Keratinocyte (primary cell): Measurements from ENCODE around the gene SEC16A.

ENCODE experiments used
- EZH2 ChIP-seq: IDR thresholded peaks from one replicate; pipeline ENCODE4 v1.6.1; 2012; ENCODE audit warnings: inconsistent platforms, mild to moderate bottlenecking, low read length, moderate library complexity
- TF ChIP-seq, protein P1 (sequence below), 3 experiments: IDR thresholded peaks in 1 of 3; conservative IDR thresholded peaks in 1 of 3; optimal IDR thresholded peaks in 1 of 3; 2 replicates in 2 of 3; 3 replicates in 1 of 3; pipeline versions ENCODE3 to v1.5.1; 2011; ENCODE audit warnings: low read length in 3 of 3, mild to moderate bottlenecking in 3 of 3, moderate library complexity in 2 of 3, control low read depth in 1 of 3, inconsistent platforms in 1 of 3; ENCODE audit not compliant: insufficient read depth in 2 of 3; ENCODE audit errors: extremely low read depth in 1 of 3

GRCh38 chr9:136522314-136523237 is 39.7 kb upstream of the SEC16A start:
- TF ChIP-seq, protein P1, sequence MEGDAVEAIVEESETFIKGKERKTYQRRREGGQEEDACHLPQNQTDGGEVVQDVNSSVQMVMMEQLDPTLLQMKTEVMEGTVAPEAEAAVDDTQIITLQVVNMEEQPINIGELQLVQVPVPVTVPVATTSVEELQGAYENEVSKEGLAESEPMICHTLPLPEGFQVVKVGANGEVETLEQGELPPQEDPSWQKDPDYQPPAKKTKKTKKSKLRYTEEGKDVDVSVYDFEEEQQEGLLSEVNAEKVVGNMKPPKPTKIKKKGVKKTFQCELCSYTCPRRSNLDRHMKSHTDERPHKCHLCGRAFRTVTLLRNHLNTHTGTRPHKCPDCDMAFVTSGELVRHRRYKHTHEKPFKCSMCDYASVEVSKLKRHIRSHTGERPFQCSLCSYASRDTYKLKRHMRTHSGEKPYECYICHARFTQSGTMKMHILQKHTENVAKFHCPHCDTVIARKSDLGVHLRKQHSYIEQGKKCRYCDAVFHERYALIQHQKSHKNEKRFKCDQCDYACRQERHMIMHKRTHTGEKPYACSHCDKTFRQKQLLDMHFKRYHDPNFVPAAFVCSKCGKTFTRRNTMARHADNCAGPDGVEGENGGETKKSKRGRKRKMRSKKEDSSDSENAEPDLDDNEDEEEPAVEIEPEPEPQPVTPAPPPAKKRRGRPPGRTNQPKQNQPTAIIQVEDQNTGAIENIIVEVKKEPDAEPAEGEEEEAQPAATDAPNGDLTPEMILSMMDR (optimal IDR thresholded peaks at IDR 0.05 in 1 of 3, IDR thresholded peaks at IDR 0.05 in 1 of 3, conservative IDR thresholded peaks at IDR 0.05 in 1 of 3; ENCODE audit: extremely low read depth in 1 of 3, insufficient read depth in 2 of 3, low read length in 3 of 3): no peak
- no peak for TF ChIP-seq EZH2
